Ovary (tissue), 9 donors: Measurements from ENCODE around the gene SLC4A2. TPM values are rescaled to one million over a fixed set of nuclear protein-coding genes. Genes with fewer than 3 reads are reported as not detected.
"Not testable (repeated sequence)": the region's sequence is repeated elsewhere in the genome, so short reads cannot be mapped to it uniquely, and the experiment has no call there.

Experiments used
- DNase-seq, 5 donors: peaks; one replicate each; pipeline ENCODE4 v3.0.0-alpha.2; 2019 to 2020
- H3K27ac ChIP-seq, 2 donors: fragments of 200-600 bp; one replicate each; pipeline versions ENCODE4 v1.5.1 to v1.8.0; 2019 to 2022
- H3K27me3 ChIP-seq: fragments of 200-600 bp; one replicate; pipeline ENCODE4 v1.8.0; 2022
- H3K36me3 ChIP-seq: fragments of 200-600 bp; sonication (generic); one replicate; pipeline ENCODE4 v1.5.1; 2019
- H3K4me1 ChIP-seq: one replicate; pipeline ENCODE4 v1.8.1; 2013; ENCODE audit warnings: mild to moderate bottlenecking, moderate library complexity; ENCODE audit not compliant: insufficient read depth
- H3K4me3 ChIP-seq: fragments of 200-600 bp; sonication (generic); one replicate; pipeline ENCODE4 v1.5.1; 2017
- H3K9me3 ChIP-seq, 2 donors: fragments of 200-600 bp in 1 of 2; sonication (generic) in 1 of 2; one replicate each; pipeline versions ENCODE4 v1.5.1 to v1.8.1; 2013 to 2019; ENCODE audit warnings: mild to moderate bottlenecking in 1 of 2, moderate library complexity in 1 of 2
- EP300 ChIP-seq: sonication (generic); formaldehyde crosslinking; IDR thresholded peaks from one replicate; pipeline ENCODE4 v1.6.1; 2017; ENCODE audit warnings: antibody characterized with exemption
- POLR2A ChIP-seq: fragments of 450-650 bp; IDR thresholded peaks from one replicate; pipeline ENCODE4 v1.6.1; 2017; ENCODE audit warnings: antibody characterized with exemption, mild to moderate bottlenecking, moderate library complexity
- WGBS, 3 donors: extraction: QIAGEN DNeasy Blood & Tissue Kit in 1 of 3; methylation state at CpG; one replicate each; pipeline versions ENCODE4 v1.1.5 to v1.1.7; 2013 to 2017; 5-methylcytosine and 5-hydroxymethylcytosine counted together
- intact Hi-C, 4 donors: fragments of 100-400 bp; cut with DNase I; formaldehyde crosslinking; loops; one replicate each; pipeline versions ENCODE4 v1.11.0 to v1.15.1; 2022 to 2023
- polyA plus RNA-seq, 2 donors: library from polyadenylated mRNA; stranded (reverse); fragments of 200-250 nt in 1 of 2; fragments of 350-450 nt in 1 of 2; fragmentation: Illumina TruSeq in 1 of 2; extraction: RNeasy Lipid Tissue Mini Kit (QIAGEN cat#74804) in 1 of 2; gene quantifications; one replicate each; pipeline ENCODE4 v1.2.3, GENCODE V29; 2013 to 2014
- total RNA-seq, 7 donors: library from RNA; depleted of rRNA in 2 of 7; stranded (reverse); fragments of >200 nt in 2 of 7; fragmentation: NEBNext Ultra II Directional in 3 of 7; extraction: Animal tissue kit (Norgen Biotek cat#: 25700) in 3 of 7; gene quantifications; one replicate each; pipeline versions ENCODE4 v1.1.0 to v1.2.4, GENCODE V29; 2016 to 2023
- TF ChIP-seq, protein P1 (sequence below), 3 donors: fragments of 450-650 bp in 2 of 3; fragments of 200-600 bp in 1 of 3; IDR thresholded peaks; one replicate each; pipeline versions ENCODE4 v1.5.1 to v1.8.0; 2016 to 2022; ENCODE audit warnings: antibody characterized with exemption in 3 of 3, mild to moderate bottlenecking in 1 of 3
- donor health status: DM: no; HTN: no; CAD: no; lungs with moderate emphysema.
- donor health status: DM: no; HTN: no; CAD: no.
- donor health status: Bipolar disorder and iron deficiency.
- donor health status: DM: yes; HTN: yes; CAD: no.
- donor health status: DM: no; HTN: no; CAD: no.
- donor health status: DM: yes; HTN: yes; CAD: no.

SLC4A2 gene
- total and polyA plus RNA-seq, 9 donors: 10.5 to 127 (median 94.3) TPM

DNA sequence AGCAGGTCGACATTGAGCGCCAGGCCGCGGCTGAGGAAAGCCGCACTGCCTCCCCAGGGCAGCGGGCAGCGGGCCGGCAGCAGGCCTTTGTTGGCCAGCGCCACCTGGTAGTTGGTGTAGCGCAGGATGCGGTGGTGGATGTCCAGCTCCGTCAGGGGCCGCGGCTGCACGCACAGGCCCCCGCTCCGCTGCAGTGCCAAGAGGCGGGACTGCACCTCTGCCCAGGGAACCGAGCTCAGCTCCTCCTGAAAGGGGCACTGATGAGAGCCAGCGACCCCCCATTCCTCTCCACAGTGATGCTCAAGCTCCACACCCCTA, 40.3 kb upstream of the SLC4A2 start:
- Histone ChIP-seq H3K27me3 (no peaks in the 10 kb centered on the region), H3K9me3 (no peaks in the 10 kb centered on the region), H3K36me3 (no peaks in the 10 kb centered on the region), H3K4me1 (peaks cover 5% of the 10 kb centered on the region), H3K4me3 (no peak overlapping the region), H3K27ac (no peak overlapping the region)
- WGBS, 3 donors: 12 to 22% (median 15%) methylated on average over 19 to 20 of the region's 20 CpGs
- intact Hi-C loops: loop anchor here in 3 of 4 donors (5.0 to 10.0 kb wide), 2 partner anchors 57 to 96 kb away; no protein-coding TSS in a partner anchor
- no peak for DNase-seq
- TF ChIP-seq POLR2A (no peak), EP300 (no peak)

- Histone ChIP-seq H3K27me3 (no peaks in the 10 kb centered on the region), H3K27ac (no peak overlapping the region), H3K36me3 (no peaks in the 10 kb centered on the region), H3K4me1 (peaks cover 5% of the 10 kb centered on the region), H3K4me3 (no peak overlapping the region), H3K9me3 (no peaks in the 10 kb centered on the region)
- 42 to 45% (median 44%) methylated on average over 7 of the region's 7 CpGs for WGBS, 3 donors
- TF ChIP-seq, protein P1, sequence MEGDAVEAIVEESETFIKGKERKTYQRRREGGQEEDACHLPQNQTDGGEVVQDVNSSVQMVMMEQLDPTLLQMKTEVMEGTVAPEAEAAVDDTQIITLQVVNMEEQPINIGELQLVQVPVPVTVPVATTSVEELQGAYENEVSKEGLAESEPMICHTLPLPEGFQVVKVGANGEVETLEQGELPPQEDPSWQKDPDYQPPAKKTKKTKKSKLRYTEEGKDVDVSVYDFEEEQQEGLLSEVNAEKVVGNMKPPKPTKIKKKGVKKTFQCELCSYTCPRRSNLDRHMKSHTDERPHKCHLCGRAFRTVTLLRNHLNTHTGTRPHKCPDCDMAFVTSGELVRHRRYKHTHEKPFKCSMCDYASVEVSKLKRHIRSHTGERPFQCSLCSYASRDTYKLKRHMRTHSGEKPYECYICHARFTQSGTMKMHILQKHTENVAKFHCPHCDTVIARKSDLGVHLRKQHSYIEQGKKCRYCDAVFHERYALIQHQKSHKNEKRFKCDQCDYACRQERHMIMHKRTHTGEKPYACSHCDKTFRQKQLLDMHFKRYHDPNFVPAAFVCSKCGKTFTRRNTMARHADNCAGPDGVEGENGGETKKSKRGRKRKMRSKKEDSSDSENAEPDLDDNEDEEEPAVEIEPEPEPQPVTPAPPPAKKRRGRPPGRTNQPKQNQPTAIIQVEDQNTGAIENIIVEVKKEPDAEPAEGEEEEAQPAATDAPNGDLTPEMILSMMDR (IDR thresholded peaks at IDR 0.05): no peak
- TF ChIP-seq EP300 (no peak), POLR2A (no peak)
- DNase-seq: no peak
- intact Hi-C loops: no loop called here
Measured at GRCh38 chr7:151020231-151020630, 39.2 kb upstream of the SLC4A2 start.

DNA sequence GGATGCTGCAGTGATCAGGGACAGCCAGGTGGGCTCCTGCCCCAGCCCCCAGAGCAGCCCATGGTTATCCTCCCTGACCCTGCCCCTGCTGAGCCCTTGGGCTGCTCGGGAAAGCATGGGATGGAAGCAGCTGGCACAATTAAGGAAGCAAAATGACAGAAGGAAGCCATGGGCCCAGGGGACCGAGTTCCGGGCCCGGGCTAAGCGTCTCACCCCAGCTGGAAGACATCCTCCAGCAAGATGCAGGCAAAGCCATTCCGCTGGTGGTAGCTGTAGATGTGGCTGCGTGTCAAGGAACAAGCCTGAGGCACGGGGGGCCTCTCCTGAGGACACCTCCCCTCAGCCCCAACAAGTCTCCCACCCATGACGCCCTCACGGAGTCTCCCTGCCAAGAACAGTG, 36.2 kb upstream of the SLC4A2 start:
- intact Hi-C loops: no loop called here
- peaks cover 1% of the 10 kb centered on the region for H3K4me1 ChIP-seq
- 76 to 85% (median 80%) methylated on average over 10 of the region's 10 CpGs for WGBS, 3 donors
- H3K27ac ChIP-seq: no peak overlapping the region
- TF ChIP-seq, protein P1 (IDR thresholded peaks at IDR 0.05): no peak
- TF ChIP-seq POLR2A: no peak
- TF ChIP-seq EP300: no peak
- H3K36me3 ChIP-seq: no peaks in the 10 kb centered on the region
- H3K9me3 ChIP-seq: no peaks in the 10 kb centered on the region
- H3K27me3 ChIP-seq: no peaks in the 10 kb centered on the region
- no peak overlapping the region for H3K4me3 ChIP-seq
- DNase-seq: no peak

DNA sequence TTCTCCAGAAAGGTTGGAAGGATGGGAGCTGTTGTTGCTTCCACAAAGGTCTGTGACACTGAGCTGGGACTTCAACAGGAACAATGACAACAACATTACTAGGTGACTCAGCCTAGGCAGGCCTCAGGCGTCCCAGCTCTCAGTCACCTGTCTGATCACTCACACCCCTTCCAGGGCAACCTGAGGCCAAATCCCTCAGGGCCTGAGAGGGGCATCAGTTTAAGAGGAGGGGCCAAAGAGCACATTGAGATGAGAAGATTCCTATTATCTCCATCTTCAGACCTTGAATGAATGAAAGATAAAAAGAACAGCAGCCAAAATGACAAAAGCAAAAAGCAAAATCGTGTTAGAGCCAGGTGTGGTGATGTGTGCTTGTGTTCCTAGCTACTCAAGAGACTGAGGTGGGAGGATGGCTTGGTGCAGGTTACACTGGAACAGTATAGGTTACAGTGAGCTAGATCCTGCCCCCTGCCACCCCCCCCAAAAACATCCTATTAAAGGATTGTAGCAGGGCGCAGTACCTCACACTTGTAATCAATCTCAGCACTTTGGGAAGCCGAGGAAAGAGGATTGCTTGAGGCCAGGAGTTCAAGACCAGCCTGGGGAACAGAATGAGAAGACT, 34.8 kb upstream of the SLC4A2 start, which contains the start of gene ATG9B:
TSS of gene ATG9B (minus strand) at position 60 of the 622 bp plus-strand sequence. CDS start 71 bp downstream, outside the sequence.
- 66 to 79% (median 77%) methylated on average over 4 of the region's 4 CpGs for WGBS, 3 donors
- no peak for TF ChIP-seq EP300
- TF ChIP-seq POLR2A: no peak
- TF ChIP-seq, protein P1 (IDR thresholded peaks at IDR 0.05): no peak
- Histone ChIP-seq H3K4me1 (peaks cover 4% of the 10 kb centered on the region), H3K4me3 (no peak within 1 kb of the TSS), H3K27ac (no peak within 1 kb of the TSS), H3K9me3 (no peaks in the 10 kb centered on the region), H3K36me3 (no peaks in the 10 kb centered on the region), H3K27me3 (no peaks in the 10 kb centered on the region)
- DNase-seq: no peak
- intact Hi-C loops: no loop called here

GRCh38 chr7:151025924-151026671, 33.3 kb upstream of the SLC4A2 start:
- Histone ChIP-seq H3K27me3 (no peaks in the 10 kb centered on the region), H3K27ac (no peak overlapping the region), H3K4me3 (no peak overlapping the region), H3K36me3 (no peaks in the 10 kb centered on the region), H3K9me3 (no peaks in the 10 kb centered on the region), H3K4me1 (peaks cover 4% of the 10 kb centered on the region)
- WGBS, 3 donors: 83 to 87% (median 83%) methylated on average over 4 of the region's 4 CpGs
- TF ChIP-seq POLR2A (no peak), EP300 (no peak)
- TF ChIP-seq, protein P1 (IDR thresholded peaks at IDR 0.05): no peak
- DNase-seq: no peak
- intact Hi-C loops: no loop called here

- H3K27ac ChIP-seq, H3K36me3 ChIP-seq, H3K9me3 ChIP-seq, DNase-seq, H3K4me1 ChIP-seq, H3K4me3 ChIP-seq, H3K27me3 ChIP-seq, intact Hi-C loops: not testable (repeated sequence)
- WGBS, 3 donors: 40 to 46% (median 43%) methylated on average over 19 of the region's 19 CpGs
Measured at GRCh38 chr7:151026771-151027727, 32.3 kb upstream of the SLC4A2 start.
